GM23338 (cell line): ENCODE data around the gene SEMA4D. TPM values are rescaled to one million over a fixed set of nuclear protein-coding genes. Genes with fewer than 3 reads are reported as not detected.

Experiments
- ATAC-seq: fragments of 200-7000 bp; cut with Tn5 transposase; 3 replicates; pipeline ENCODE4 v1.9.1; 2020
- DNase-seq: peaks from one replicate; pipeline ENCODE4 v3.0.0-alpha.2; 2015; ENCODE audit warnings: low spot score
- H2AFZ ChIP-seq: fragments of 200-600 bp; sonication (generic); 2 replicates; pipeline ENCODE4 v1.8.0; 2016; ENCODE audit warnings: antibody characterized with exemption, mild to moderate bottlenecking, moderate library complexity
- H3F3A ChIP-seq: fragments of 200-600 bp; sonication (generic); replicated peaks from 2 replicates; pipeline ENCODE4 v1.8.0; 2017; ENCODE audit warnings: antibody characterized with exemption, mixed run types, low read depth
- H3K27ac ChIP-seq: fragments of 200-600 bp; sonication (generic); 2 replicates; pipeline ENCODE4 v1.6.1; 2016; ENCODE audit warnings: low read depth
- H3K27me3 ChIP-seq: fragments of 200-600 bp; sonication (generic); 2 replicates; pipeline ENCODE4 v1.8.0; 2016; ENCODE audit warnings: mild to moderate bottlenecking, mixed run types, moderate library complexity; ENCODE audit not compliant: insufficient read depth
- H3K36me3 ChIP-seq: fragments of 200-600 bp; sonication (generic); 2 replicates; pipeline ENCODE4 v1.8.0; 2016; ENCODE audit warnings: mild to moderate bottlenecking; ENCODE audit not compliant: insufficient read depth
- H3K4me1 ChIP-seq: fragments of 200-600 bp; sonication (generic); 2 replicates; pipeline ENCODE4 v1.8.0; 2016; ENCODE audit warnings: mild to moderate bottlenecking, moderate library complexity; ENCODE audit not compliant: insufficient read depth
- H3K4me2 ChIP-seq: fragments of 200-600 bp; sonication (generic); 2 replicates; pipeline ENCODE4 v1.7.1; 2017; ENCODE audit warnings: mixed run types
- H3K4me3 ChIP-seq: fragments of 200-600 bp; sonication (generic); 2 replicates; pipeline ENCODE4 v1.6.1; 2016; ENCODE audit warnings: mixed run types
- H3K79me2 ChIP-seq: fragments of 200-600 bp; sonication (generic); replicated peaks from 2 replicates; pipeline ENCODE4 v1.8.0; 2017; ENCODE audit warnings: mild to moderate bottlenecking; ENCODE audit not compliant: insufficient read depth
- H3K9me2 ChIP-seq: fragments of 200-600 bp; sonication (generic); 2 replicates; pipeline ENCODE4 v1.8.0; 2017; ENCODE audit not compliant: insufficient read depth
- H4K20me1 ChIP-seq: fragments of 200-600 bp; sonication (generic); replicated peaks from 2 replicates; pipeline ENCODE4 v1.8.0; 2017; ENCODE audit warnings: mild to moderate bottlenecking; ENCODE audit not compliant: insufficient read depth
- H3K27ac Mint-ChIP-seq: 2 replicates; pipeline ENCODE4 v1.8.0; 2020; ENCODE audit warnings: inconsistent platforms, mild to moderate bottlenecking, moderate library complexity, mixed read lengths
- H3K27me3 Mint-ChIP-seq: 3 replicates; pipeline ENCODE4 v1.8.0; 2022; ENCODE audit warnings: low read depth, mild to moderate bottlenecking, moderate library complexity, mixed read lengths, inconsistent platforms; ENCODE audit not compliant: insufficient read depth, poor library complexity
- H3K36me3 Mint-ChIP-seq: 3 replicates; pipeline ENCODE4 v1.8.0; 2021; ENCODE audit warnings: low read depth, mild to moderate bottlenecking, inconsistent platforms, moderate library complexity, mixed read lengths
- H3K4me1 Mint-ChIP-seq: 3 replicates; pipeline ENCODE4 v1.8.0; 2020; ENCODE audit warnings: mild to moderate bottlenecking, inconsistent platforms, mixed read lengths
- H3K4me3 Mint-ChIP-seq: 3 replicates; pipeline ENCODE4 v1.8.0; 2021; ENCODE audit warnings: moderate library complexity, mild to moderate bottlenecking, inconsistent platforms, mixed read lengths
- H3K9me3 Mint-ChIP-seq: 3 replicates; pipeline ENCODE4 v1.8.0; 2020; ENCODE audit warnings: moderate library complexity, mild to moderate bottlenecking, inconsistent platforms, mixed read lengths
- CREB1 ChIP-seq: fragments of 250-450 bp; sonication (Bioruptor Pico); IDR thresholded peaks from 2 replicates; pipeline ENCODE4 v1.5.0; 2020; ENCODE audit warnings: low read depth, mild to moderate bottlenecking, moderate library complexity
- CTCF ChIP-seq, 2 experiments: fragments of 200-600 bp in 1 of 2; sonication (generic) in 1 of 2; conservative IDR thresholded peaks; 2 replicates each; pipeline versions ENCODE4 v1.5.1 to v1.6.1; 2016 to 2017; ENCODE audit warnings: antibody characterized with exemption in 2 of 2, low read depth in 2 of 2, mild to moderate bottlenecking in 2 of 2, moderate library complexity in 1 of 2
- JUNB ChIP-seq: IDR thresholded peaks from one replicate; pipeline ENCODE4 v1.6.1; 2016; ENCODE audit warnings: antibody characterized with exemption; ENCODE audit not compliant: unreplicated experiment
- STAT1 ChIP-seq: IDR thresholded peaks from one replicate; pipeline ENCODE4 v1.6.1; 2016; ENCODE audit warnings: antibody characterized with exemption; ENCODE audit not compliant: unreplicated experiment
- ZNF331 ChIP-seq: fragments of 250-450 bp; sonication (Bioruptor Pico); IDR thresholded peaks from 2 replicates; pipeline ENCODE4 v1.5.0; 2020; ENCODE audit warnings: low read depth, mild to moderate bottlenecking, moderate library complexity
- ZNF462 ChIP-seq: fragments of 250-450 bp; sonication (Bioruptor Pico); IDR thresholded peaks from 2 replicates; pipeline ENCODE4 v1.5.0; 2020; ENCODE audit warnings: mild to moderate bottlenecking, moderate library complexity
- polyA plus RNA-seq: library from polyadenylated mRNA; unstranded; fragments of >200 nt; fragmentation: Nextera tagmentation; extraction: Ambion mirVana; gene quantifications from 2 replicates; pipeline ENCODE4 v1.2.1, GENCODE V29; 2016
- total RNA-seq: library from RNA; depleted of rRNA; stranded (reverse); fragments of >200 nt; shearing (Covaris generic); gene quantifications from 2 replicates; pipeline ENCODE4 v1.2.3, GENCODE V29; 2014

Gene SEMA4D
- total and polyA plus RNA-seq, 2 experiments from 2014 or later, result 19.3 to 63.0 TPM

DNA sequence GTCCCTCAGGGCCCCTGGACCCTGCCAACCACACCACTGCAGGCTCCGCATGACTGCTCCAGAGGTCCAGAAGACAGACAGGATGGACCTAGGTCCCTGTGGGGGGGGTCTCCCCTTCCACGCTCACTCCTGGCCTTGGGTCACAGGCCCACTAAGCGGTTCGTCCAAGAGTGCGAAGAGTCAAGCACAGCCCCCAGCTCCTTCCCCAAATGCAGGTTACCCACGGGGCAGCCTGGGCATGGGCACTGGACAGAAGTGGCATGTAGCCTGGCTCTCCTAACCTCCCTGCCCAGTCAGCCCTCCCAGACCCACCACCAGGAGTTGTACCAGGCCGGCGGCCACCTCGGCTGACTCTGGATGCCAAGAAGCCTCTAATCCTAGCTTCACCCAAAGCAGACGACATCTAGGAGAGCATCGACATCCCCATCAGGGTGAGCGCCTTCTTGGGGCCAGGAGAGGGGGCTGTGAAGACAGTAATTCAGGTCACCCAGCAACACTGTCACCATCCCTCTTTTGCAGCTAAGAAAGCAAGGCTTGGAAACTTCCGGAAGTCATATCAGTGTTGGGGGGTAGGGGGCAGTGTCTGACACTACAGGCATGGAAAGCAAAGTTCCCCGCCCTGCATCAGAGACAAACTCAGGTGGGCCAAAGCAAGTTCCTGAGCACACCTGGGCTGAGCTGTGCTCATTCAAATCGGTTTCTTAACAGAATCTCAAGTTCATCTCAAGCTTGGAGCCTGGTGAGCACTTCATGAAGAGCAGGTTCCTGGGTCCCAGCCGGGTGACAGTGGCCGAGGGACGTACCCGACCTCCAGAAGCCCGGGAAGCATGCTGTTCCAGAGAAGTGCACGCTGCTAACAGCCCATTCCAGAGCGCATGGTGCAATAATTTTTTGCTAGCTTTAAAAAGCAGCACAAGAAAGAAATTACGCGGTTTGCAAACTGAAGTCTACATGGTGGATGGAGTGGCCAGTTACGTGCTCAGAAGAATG, 68.7 kb downstream of the SEMA4D start:
- H3K9me3 Mint-ChIP-seq, result peaks cover 7% of the 10 kb centered on the region
- Histone ChIP-seq H3F3A (0 out of 2 replicates have a peak, but pooled peaks cover 2% of the 10 kb centered on the region), H3K4me3 (no peak overlapping the region), H3K4me2 (no peak overlapping the region), H2AFZ (no peak overlapping the region), H3K9me2 (no peaks in the 10 kb centered on the region), H3K79me2 (peaks cover 96% of the 10 kb centered on the region), H3K4me1 (peaks cover 24% of the 10 kb centered on the region), H3K27me3 (no peaks in the 10 kb centered on the region), H3K27ac (peak overlapping the region; percentile 51), H4K20me1 (peaks cover 3% of the 10 kb centered on the region; the same call in 1 of the 2 replicates), H3K36me3 (no peaks in the 10 kb centered on the region)
- no peak overlapping the region for H3K4me3 Mint-ChIP-seq
- peak overlapping the region; percentile 81 for H3K27ac Mint-ChIP-seq
- DNase-seq, result peak; percentile 92
- TF ChIP-seq CREB1 (CRISPR knock-in tag), result 0 out of 2 replicates have a peak, but pooled peaks have one; percentile 14
- TF ChIP-seq JUNB, result no peak
- peak; percentile 85 to 88 for TF ChIP-seq CTCF (conservative IDR thresholded peaks at IDR 0.05; ENCODE audit: low read depth in 2 of 2)
- H3K4me1 Mint-ChIP-seq, result peaks cover 53% of the 10 kb centered on the region
- peaks cover 13% of the 10 kb centered on the region for H3K27me3 Mint-ChIP-seq
- peak; percentile 75 for ATAC-seq
- peaks cover 16% of the 10 kb centered on the region for H3K36me3 Mint-ChIP-seq

DNA sequence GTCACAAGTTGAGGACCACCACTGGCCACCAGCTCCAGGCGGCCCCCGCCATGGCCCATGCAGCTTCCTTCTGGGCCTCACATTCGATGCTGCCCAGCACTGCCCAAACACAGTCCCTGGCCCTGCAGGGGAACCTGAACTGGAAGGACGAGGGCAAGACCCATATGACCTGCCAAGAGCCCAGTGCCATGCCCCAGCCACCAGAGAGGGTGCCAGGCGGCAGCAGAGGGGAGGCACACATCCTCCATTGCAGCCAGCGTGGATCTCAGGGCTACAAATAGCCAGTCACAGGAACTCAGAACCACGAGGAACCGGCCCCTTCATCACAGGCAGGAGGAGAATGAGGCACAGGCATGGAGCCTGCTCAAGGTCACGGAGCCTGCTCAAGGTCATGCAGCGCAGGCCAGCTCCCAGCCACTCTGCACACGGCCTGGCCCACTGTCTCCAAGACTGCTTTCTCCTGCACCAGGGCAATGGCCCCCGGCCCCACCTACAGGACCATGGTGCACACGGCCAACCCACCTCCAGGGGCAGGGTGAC, 69.6 kb downstream of the SEMA4D start:
- Histone ChIP-seq H3K4me3 (no peak overlapping the region), H3K36me3 (no peaks in the 10 kb centered on the region), H2AFZ (no peak overlapping the region), H4K20me1 (peaks cover 3% of the 10 kb centered on the region; the same call in 1 of the 2 replicates), H3K79me2 (peaks cover 90% of the 10 kb centered on the region), H3K4me1 (peaks cover 16% of the 10 kb centered on the region), H3F3A (no peaks in the 10 kb centered on the region), H3K4me2 (no peak overlapping the region), H3K9me2 (no peaks in the 10 kb centered on the region), H3K27ac (no peak overlapping the region), H3K27me3 (no peaks in the 10 kb centered on the region)
- ATAC-seq (no peak), DNase-seq (no peak)
- peaks cover 17% of the 10 kb centered on the region for H3K27me3 Mint-ChIP-seq
- H3K4me3 Mint-ChIP-seq, result no peak overlapping the region
- peaks cover 8% of the 10 kb centered on the region for H3K9me3 Mint-ChIP-seq
- H3K36me3 Mint-ChIP-seq, result peaks cover 21% of the 10 kb centered on the region
- H3K4me1 Mint-ChIP-seq, result peaks cover 48% of the 10 kb centered on the region
- H3K27ac Mint-ChIP-seq, result no peak overlapping the region; the same call in 1 of the 2 replicates
- no peak for TF ChIP-seq CTCF (conservative IDR thresholded peaks at IDR 0.05; ENCODE audit: low read depth in 2 of 2)
- no peak for TF ChIP-seq ZNF331 (CRISPR knock-in tag)
- no peak for TF ChIP-seq STAT1
- no peak for TF ChIP-seq ZNF462
- no peak for TF ChIP-seq JUNB
